ENCODE measurements around the gene PKN1.
A peak's percentile ranks its signal among the peaks of the same experiment; 100 is the strongest.

Gene PKN1

GRCh38 chr19:14411161-14411937 is 21.8 kb upstream of the PKN1 start:
- H3K4me1 ChIP-seq, result peaks cover 11% of the 10 kb centered on the region
- no peak for DNase-seq
- no peak for TF ChIP-seq CTCF (IDR thresholded peaks at IDR 0.05; ENCODE audit: low read depth, low read length)
- no peak overlapping the region for H3K4me3 ChIP-seq (ENCODE audit: low read depth, low read length)
- H3K36me3 ChIP-seq, result peaks cover 73% of the 10 kb centered on the region
- no peaks in the 10 kb centered on the region for H3K27me3 ChIP-seq
- no peaks in the 10 kb centered on the region for H3K9me3 ChIP-seq

- Histone ChIP-seq H3K4me1 (peaks cover 14% of the 10 kb centered on the region), H3K36me3 (peaks cover 75% of the 10 kb centered on the region), H3K4me3 (ENCODE audit: low read depth, low read length) (no peak overlapping the region), H3K27me3 (no peaks in the 10 kb centered on the region), H3K9me3 (no peaks in the 10 kb centered on the region)
- TF ChIP-seq CTCF (IDR thresholded peaks at IDR 0.05; ENCODE audit: low read depth, low read length), result no peak
- DNase-seq, result no peak
Measured at GRCh38 chr19:14411938-14412245, 21.2 kb upstream of the PKN1 start.

GRCh38 chr19:14412324-14412995 is 20.6 kb upstream of the PKN1 start:
- H3K27me3 ChIP-seq, result no peaks in the 10 kb centered on the region
- no peak for TF ChIP-seq CTCF (IDR thresholded peaks at IDR 0.05; ENCODE audit: low read depth, low read length)
- peaks cover 16% of the 10 kb centered on the region for H3K4me1 ChIP-seq
- peaks cover 72% of the 10 kb centered on the region for H3K36me3 ChIP-seq
- no peak for DNase-seq
- no peaks in the 10 kb centered on the region for H3K9me3 ChIP-seq
- no peak overlapping the region for H3K4me3 ChIP-seq (ENCODE audit: low read depth, low read length)

GRCh38 chr19:14412996-14413692 is 20.0 kb upstream of the PKN1 start:
- Histone ChIP-seq H3K27me3 (no peaks in the 10 kb centered on the region), H3K9me3 (no peaks in the 10 kb centered on the region), H3K4me1 (peaks cover 16% of the 10 kb centered on the region), H3K4me3 (ENCODE audit: low read depth, low read length) (no peak overlapping the region), H3K36me3 (peaks cover 66% of the 10 kb centered on the region)
- no peak for TF ChIP-seq CTCF (IDR thresholded peaks at IDR 0.05; ENCODE audit: low read depth, low read length)
- no peak for DNase-seq

GRCh38 chr19:14413693-14414181 is 19.4 kb upstream of the PKN1 start:
- no peak for TF ChIP-seq CTCF (IDR thresholded peaks at IDR 0.05; ENCODE audit: low read depth, low read length)
- Histone ChIP-seq H3K27me3 (no peaks in the 10 kb centered on the region), H3K4me3 (ENCODE audit: low read depth, low read length) (no peak overlapping the region), H3K9me3 (no peaks in the 10 kb centered on the region), H3K36me3 (peaks cover 62% of the 10 kb centered on the region), H3K4me1 (peaks cover 16% of the 10 kb centered on the region)
- DNase-seq, result peak; percentile 63
